PC-9 (cell line): ENCODE data around the gene HOXB5. TPM values are rescaled to one million over a fixed set of nuclear protein-coding genes. Genes with fewer than 3 reads are reported as not detected.

ENCODE experiments used
- BruUV-seq: library from RNA; stranded (reverse); fragments of 400-500 nt; replicated peaks from 2 replicates; lab custom pipeline; 2021; lab: Mats Ljungman, UMichigan
- CTCF ChIA-PET: fragments of 300-600 bp; sonication (Branson Sonifier 250); formaldehyde crosslinking; loops from one replicate; lab custom pipeline; 2022; ENCODE audit warnings: antibody characterized with exemption; lab: Charles Lee
- POLR2A ChIA-PET: fragments of 300-600 bp; sonication (Branson Sonifier 250); formaldehyde crosslinking; loops from one replicate; lab custom pipeline; 2022; ENCODE audit warnings: antibody characterized with exemption; ENCODE audit not compliant: unreplicated experiment; lab: Charles Lee
- DNase-seq, 2 experiments: peaks; one replicate each; pipeline versions ENCODE4 v3.0.0 to v3.0.0-alpha.2; 2015 to 2022; ENCODE audit warnings: mixed read lengths in 1 of 2
- H2AFZ ChIP-seq: fragments of 200-600 bp; sonication (generic); 2 replicates; pipeline ENCODE4 v1.8.1; 2017; ENCODE audit warnings: antibody characterized with exemption
- H3F3A ChIP-seq: fragments of 200-600 bp; sonication (generic); 2 replicates; pipeline ENCODE4 v1.8.1; 2017; ENCODE audit warnings: antibody characterized with exemption, mild to moderate bottlenecking, low read depth; ENCODE audit not compliant: insufficient read depth
- H3K27ac ChIP-seq: fragments of 200-600 bp; sonication (generic); 2 replicates; pipeline ENCODE4 v1.6.1; 2016; ENCODE audit warnings: mixed run types
- H3K27me3 ChIP-seq: fragments of 200-600 bp; sonication (generic); 2 replicates; pipeline ENCODE4 v1.6.1; 2016; ENCODE audit warnings: low read depth, mixed run types; ENCODE audit not compliant: insufficient read depth
- H3K36me3 ChIP-seq: fragments of 200-600 bp; sonication (generic); 2 replicates; pipeline ENCODE4 v1.6.1; 2016; ENCODE audit warnings: low read depth, mixed run types
- H3K4me1 ChIP-seq: fragments of 200-600 bp; sonication (generic); replicated peaks from 2 replicates; pipeline ENCODE4 v1.6.1; 2016; ENCODE audit warnings: mixed run types; ENCODE audit not compliant: insufficient read depth
- H3K4me2 ChIP-seq: fragments of 200-600 bp; sonication (generic); 2 replicates; pipeline ENCODE4 v1.6.1; 2017; ENCODE audit warnings: mixed run types
- H3K4me3 ChIP-seq: fragments of 200-600 bp; sonication (generic); 2 replicates; pipeline ENCODE4 v1.6.1; 2016; ENCODE audit warnings: mixed run types
- H3K79me2 ChIP-seq: fragments of 200-600 bp; sonication (generic); 2 replicates; pipeline ENCODE4 v1.6.1; 2017; ENCODE audit warnings: low read depth, mixed run types
- H3K9me2 ChIP-seq: fragments of 200-600 bp; sonication (generic); 2 replicates; pipeline ENCODE4 v1.8.1; 2017; ENCODE audit warnings: mild to moderate bottlenecking; ENCODE audit not compliant: insufficient read depth
- H3K9me3 ChIP-seq: fragments of 200-600 bp; sonication (generic); 2 replicates; pipeline ENCODE4 v1.8.1; 2016; ENCODE audit warnings: low read depth; ENCODE audit not compliant: insufficient read depth
- H4K20me1 ChIP-seq: fragments of 200-600 bp; sonication (generic); 2 replicates; pipeline ENCODE4 v1.8.1; 2017; ENCODE audit not compliant: insufficient read depth
- CTCF ChIP-seq: fragments of 200-600 bp; sonication (generic); conservative IDR thresholded peaks from 2 replicates; pipeline ENCODE4 v1.6.1; 2017; ENCODE audit warnings: mixed run types, antibody characterized with exemption, mild to moderate bottlenecking, moderate library complexity
- EZH2 ChIP-seq: fragments of 200-600 bp; sonication (generic); IDR thresholded peaks from 2 replicates; pipeline ENCODE4 v1.8.0; 2017; ENCODE audit warnings: antibody characterized with exemption, low read depth
- intact Hi-C: fragments of 100-400 bp; cut with micrococcal nuclease; formaldehyde crosslinking; loops from one replicate; pipeline ENCODE4 v1.10.0; 2022; ENCODE audit not compliant: unreplicated experiment
- total RNA-seq: library from RNA; stranded (reverse); gene quantifications from 2 replicates; pipeline ENCODE4 v1.2.3, GENCODE V29; 2021

Gene HOXB5
- total RNA-seq, 1 experiment from 2014 or later: 12.9 TPM

GRCh38 chr17:48551596-48552465 lies 41.7 kb downstream of the HOXB5 start:
- H3K4me3 ChIP-seq: no peak overlapping the region
- no peaks in the 10 kb centered on the region for H3K27me3 ChIP-seq
- BruUV-seq: no TSS peak
- no peaks in the 10 kb centered on the region for H3K9me3 ChIP-seq
- no peaks in the 10 kb centered on the region for H3K36me3 ChIP-seq
- H3F3A ChIP-seq: peaks cover 3% of the 10 kb centered on the region; the same call in 1 of the 2 replicates
- H2AFZ ChIP-seq: no peak overlapping the region
- no peak overlapping the region for H3K4me2 ChIP-seq
- H3K9me2 ChIP-seq: no peaks in the 10 kb centered on the region
- CTCF ChIA-PET: no interaction called here
- no peak for DNase-seq
- H3K27ac ChIP-seq: no peak overlapping the region
- no peaks in the 10 kb centered on the region for H4K20me1 ChIP-seq
- POLR2A ChIA-PET: no interaction called here
- no peaks in the 10 kb centered on the region for H3K79me2 ChIP-seq
- intact Hi-C loops: no loop called here
- TF ChIP-seq CTCF (no peak), EZH2 (no peak)
- no peaks in the 10 kb centered on the region for H3K4me1 ChIP-seq

- H3K4me1 ChIP-seq: no peaks in the 10 kb centered on the region
- POLR2A ChIA-PET: no interaction called here
- TF ChIP-seq CTCF (no peak), EZH2 (no peak)
These were observed 42.4 kb downstream of the HOXB5 start for GRCh38 chr17:48551214-48551555.

GRCh38 chr17:48550502-48551213 lies 42.9 kb downstream of the HOXB5 start:
- Histone ChIP-seq H2AFZ (no peak overlapping the region), H3F3A (peaks cover 7% of the 10 kb centered on the region; the same call in 1 of the 2 replicates), H3K4me3 (no peak overlapping the region), H3K9me3 (no peaks in the 10 kb centered on the region), H3K27me3 (no peaks in the 10 kb centered on the region), H4K20me1 (no peaks in the 10 kb centered on the region), H3K4me2 (no peak overlapping the region), H3K9me2 (no peaks in the 10 kb centered on the region), H3K4me1 (no peaks in the 10 kb centered on the region), H3K27ac (no peak overlapping the region), H3K36me3 (no peaks in the 10 kb centered on the region), H3K79me2 (no peaks in the 10 kb centered on the region)
- ChIA-PET CTCF (no interaction called here), POLR2A (no interaction called here)
- no TSS peak for BruUV-seq
- no peak for TF ChIP-seq CTCF
- TF ChIP-seq EZH2: no peak
- no peak for DNase-seq
- intact Hi-C loops: no loop called here

More at GRCh38 chr17:48551214-48551555, 42.4 kb downstream of the HOXB5 start:
- Histone ChIP-seq H3K27ac (no peak overlapping the region), H3K4me3 (no peak overlapping the region), H3K27me3 (no peaks in the 10 kb centered on the region), H3K9me2 (no peaks in the 10 kb centered on the region), H4K20me1 (no peaks in the 10 kb centered on the region), H3K36me3 (no peaks in the 10 kb centered on the region), H3K79me2 (no peaks in the 10 kb centered on the region), H3K9me3 (no peaks in the 10 kb centered on the region), H3K4me2 (no peak overlapping the region), H3F3A (peaks cover 7% of the 10 kb centered on the region; the same call in 1 of the 2 replicates), H2AFZ (no peak overlapping the region)
- no peak for DNase-seq
- intact Hi-C loops: no loop called here
- no TSS peak for BruUV-seq
- CTCF ChIA-PET: no interaction called here
